NCI-H446 treated with DMSO at 0.1 percent for 48 hours (cell line): Measurements from ENCODE around the gene GALR1.

Experiments used
- DNase-seq: peaks from one replicate; lab custom pipeline; 2025; lab: John Stamatoyannopoulos, UW

GALR1 gene

DNA sequence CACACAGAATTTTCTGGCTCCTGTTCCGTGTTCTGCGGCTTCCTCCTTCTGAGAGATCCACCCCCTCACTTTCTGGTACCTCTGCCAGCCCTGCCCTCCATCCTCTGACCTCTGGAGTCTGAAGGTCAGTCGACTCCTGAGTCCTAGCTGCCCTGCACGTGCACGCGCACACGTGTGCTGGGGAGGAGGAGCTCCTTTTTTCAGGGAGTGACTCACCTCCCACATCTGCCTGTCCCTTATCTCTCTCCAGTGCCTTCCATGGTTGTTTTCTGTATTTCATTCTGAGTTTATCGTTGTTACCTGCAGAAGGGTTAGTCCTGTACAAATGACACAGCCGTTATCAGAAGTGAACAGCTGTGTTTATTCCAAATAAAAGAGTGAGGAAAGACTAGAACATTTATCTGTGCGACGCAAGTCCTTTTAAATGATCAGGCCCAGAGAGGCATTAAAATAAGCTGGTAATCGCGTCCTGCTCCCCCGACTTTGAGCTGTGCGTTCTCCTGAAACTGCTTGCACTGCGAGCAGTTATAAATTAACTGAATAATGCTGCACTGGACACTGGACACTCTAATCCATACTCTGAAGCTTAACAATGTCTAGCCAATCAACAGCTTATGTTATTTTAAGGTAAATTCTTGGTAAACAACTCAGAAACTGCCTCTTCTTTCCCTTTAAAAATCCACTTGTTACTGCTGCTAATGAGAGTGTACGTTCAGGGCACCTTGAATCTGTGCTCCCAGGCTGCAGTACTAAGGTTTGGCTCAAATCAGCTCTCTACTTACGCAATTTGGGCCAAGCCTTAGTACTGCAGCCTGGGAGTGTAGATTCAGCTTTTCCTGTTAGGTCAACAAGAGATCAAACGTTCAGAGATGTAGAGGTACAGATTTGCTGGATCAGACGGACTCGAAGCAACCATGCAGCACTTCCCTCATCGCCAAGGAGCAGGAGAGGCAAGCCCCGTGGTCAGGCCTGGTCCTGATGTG, 72.5 kb downstream of the GALR1 start:
- DNase-seq: no peak

DNA sequence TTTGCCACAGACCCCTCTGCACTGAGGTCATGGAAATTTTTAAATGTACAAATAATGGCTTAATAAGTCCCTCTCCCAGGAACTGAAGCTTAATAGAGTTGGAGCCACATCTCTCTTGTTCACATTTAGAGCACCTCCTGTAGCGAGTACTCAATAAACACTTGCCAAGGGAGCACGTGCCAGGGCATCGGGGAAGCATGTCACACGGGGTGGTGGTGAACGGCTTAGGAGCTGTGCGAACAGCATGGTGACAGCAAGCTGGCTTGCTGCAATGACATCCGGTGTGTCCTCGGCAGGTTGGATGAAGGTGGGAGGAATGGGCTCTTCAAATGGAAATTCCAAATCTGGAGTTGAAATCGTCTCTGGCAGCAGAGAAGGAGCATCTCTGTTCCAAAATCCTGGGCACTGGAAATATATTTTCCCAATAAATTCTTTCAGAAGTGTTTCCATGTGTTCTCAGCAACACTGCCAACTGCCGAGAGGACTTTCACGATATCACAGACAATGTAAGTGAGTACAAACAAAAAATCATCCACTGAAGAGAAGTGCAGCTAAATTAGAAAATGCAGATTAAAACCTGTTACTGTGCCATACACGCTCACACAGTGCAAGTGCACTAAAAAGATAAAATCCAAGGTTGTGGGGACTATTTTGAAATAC, 74.1 kb downstream of the GALR1 start:
- no peak for DNase-seq
